GM23338 (cell line): ENCODE data around the gene RAPGEF4. TPM values are rescaled to one million over a fixed set of nuclear protein-coding genes. Genes with fewer than 3 reads are reported as not detected.

Experiments used
- ATAC-seq: fragments of 200-7000 bp; cut with Tn5 transposase; 3 replicates; pipeline ENCODE4 v1.9.1; 2020
- DNase-seq: peaks from one replicate; pipeline ENCODE4 v3.0.0-alpha.2; 2015; ENCODE audit warnings: low spot score
- H2AFZ ChIP-seq: fragments of 200-600 bp; sonication (generic); 2 replicates; pipeline ENCODE4 v1.8.0; 2016; ENCODE audit warnings: antibody characterized with exemption, mild to moderate bottlenecking, moderate library complexity
- H3F3A ChIP-seq: fragments of 200-600 bp; sonication (generic); replicated peaks from 2 replicates; pipeline ENCODE4 v1.8.0; 2017; ENCODE audit warnings: antibody characterized with exemption, mixed run types, low read depth
- H3K27ac ChIP-seq: fragments of 200-600 bp; sonication (generic); 2 replicates; pipeline ENCODE4 v1.6.1; 2016; ENCODE audit warnings: low read depth
- H3K27me3 ChIP-seq: fragments of 200-600 bp; sonication (generic); 2 replicates; pipeline ENCODE4 v1.8.0; 2016; ENCODE audit warnings: mild to moderate bottlenecking, mixed run types, moderate library complexity; ENCODE audit not compliant: insufficient read depth
- H3K36me3 ChIP-seq: fragments of 200-600 bp; sonication (generic); 2 replicates; pipeline ENCODE4 v1.8.0; 2016; ENCODE audit warnings: mild to moderate bottlenecking; ENCODE audit not compliant: insufficient read depth
- H3K4me1 ChIP-seq: fragments of 200-600 bp; sonication (generic); 2 replicates; pipeline ENCODE4 v1.8.0; 2016; ENCODE audit warnings: mild to moderate bottlenecking, moderate library complexity; ENCODE audit not compliant: insufficient read depth
- H3K4me2 ChIP-seq: fragments of 200-600 bp; sonication (generic); 2 replicates; pipeline ENCODE4 v1.7.1; 2017; ENCODE audit warnings: mixed run types
- H3K4me3 ChIP-seq: fragments of 200-600 bp; sonication (generic); 2 replicates; pipeline ENCODE4 v1.6.1; 2016; ENCODE audit warnings: mixed run types
- H3K79me2 ChIP-seq: fragments of 200-600 bp; sonication (generic); replicated peaks from 2 replicates; pipeline ENCODE4 v1.8.0; 2017; ENCODE audit warnings: mild to moderate bottlenecking; ENCODE audit not compliant: insufficient read depth
- H3K9me2 ChIP-seq: fragments of 200-600 bp; sonication (generic); 2 replicates; pipeline ENCODE4 v1.8.0; 2017; ENCODE audit not compliant: insufficient read depth
- H4K20me1 ChIP-seq: fragments of 200-600 bp; sonication (generic); replicated peaks from 2 replicates; pipeline ENCODE4 v1.8.0; 2017; ENCODE audit warnings: mild to moderate bottlenecking; ENCODE audit not compliant: insufficient read depth
- H3K27ac Mint-ChIP-seq: 2 replicates; pipeline ENCODE4 v1.8.0; 2020; ENCODE audit warnings: inconsistent platforms, mild to moderate bottlenecking, moderate library complexity, mixed read lengths
- H3K27me3 Mint-ChIP-seq: 3 replicates; pipeline ENCODE4 v1.8.0; 2022; ENCODE audit warnings: low read depth, mild to moderate bottlenecking, moderate library complexity, mixed read lengths, inconsistent platforms; ENCODE audit not compliant: insufficient read depth, poor library complexity
- H3K36me3 Mint-ChIP-seq: 3 replicates; pipeline ENCODE4 v1.8.0; 2021; ENCODE audit warnings: low read depth, mild to moderate bottlenecking, inconsistent platforms, moderate library complexity, mixed read lengths
- H3K4me1 Mint-ChIP-seq: 3 replicates; pipeline ENCODE4 v1.8.0; 2020; ENCODE audit warnings: mild to moderate bottlenecking, inconsistent platforms, mixed read lengths
- H3K4me3 Mint-ChIP-seq: 3 replicates; pipeline ENCODE4 v1.8.0; 2021; ENCODE audit warnings: moderate library complexity, mild to moderate bottlenecking, inconsistent platforms, mixed read lengths
- H3K9me3 Mint-ChIP-seq: 3 replicates; pipeline ENCODE4 v1.8.0; 2020; ENCODE audit warnings: moderate library complexity, mild to moderate bottlenecking, inconsistent platforms, mixed read lengths
- EZH2phosphoT487 ChIP-seq: fragments of 200-600 bp; sonication (generic); IDR thresholded peaks from one replicate; pipeline ENCODE4 v1.8.1; 2018; ENCODE audit warnings: antibody characterized with exemption; ENCODE audit not compliant: unreplicated experiment
- JUNB ChIP-seq: IDR thresholded peaks from one replicate; pipeline ENCODE4 v1.6.1; 2016; ENCODE audit warnings: antibody characterized with exemption; ENCODE audit not compliant: unreplicated experiment
- NANOG ChIP-seq: IDR thresholded peaks from 2 replicates; pipeline ENCODE4 v1.6.1; 2016; ENCODE audit warnings: antibody characterized with exemption, borderline replicate concordance
- STAT1 ChIP-seq: IDR thresholded peaks from one replicate; pipeline ENCODE4 v1.6.1; 2016; ENCODE audit warnings: antibody characterized with exemption; ENCODE audit not compliant: unreplicated experiment
- ZNF114 ChIP-seq: fragments of 250-450 bp; sonication (Bioruptor Pico); IDR thresholded peaks from 2 replicates; pipeline ENCODE4 v1.5.0; 2020; ENCODE audit warnings: mild to moderate bottlenecking, moderate library complexity
- polyA plus RNA-seq: library from polyadenylated mRNA; unstranded; fragments of >200 nt; fragmentation: Nextera tagmentation; extraction: Ambion mirVana; gene quantifications from 2 replicates; pipeline ENCODE4 v1.2.1, GENCODE V29; 2016
- total RNA-seq: library from RNA; depleted of rRNA; stranded (reverse); fragments of >200 nt; shearing (Covaris generic); gene quantifications from 2 replicates; pipeline ENCODE4 v1.2.3, GENCODE V29; 2014
- TF ChIP-seq, protein P1 (sequence below): fragments of 250-450 bp; sonication (Bioruptor Pico); IDR thresholded peaks from 2 replicates; pipeline ENCODE4 v1.5.0; 2020; ENCODE audit warnings: mild to moderate bottlenecking, moderate library complexity

The RAPGEF4 gene
- total and polyA plus RNA-seq, 2 experiments from 2014 or later: 1.7 to 4.7 TPM

DNA sequence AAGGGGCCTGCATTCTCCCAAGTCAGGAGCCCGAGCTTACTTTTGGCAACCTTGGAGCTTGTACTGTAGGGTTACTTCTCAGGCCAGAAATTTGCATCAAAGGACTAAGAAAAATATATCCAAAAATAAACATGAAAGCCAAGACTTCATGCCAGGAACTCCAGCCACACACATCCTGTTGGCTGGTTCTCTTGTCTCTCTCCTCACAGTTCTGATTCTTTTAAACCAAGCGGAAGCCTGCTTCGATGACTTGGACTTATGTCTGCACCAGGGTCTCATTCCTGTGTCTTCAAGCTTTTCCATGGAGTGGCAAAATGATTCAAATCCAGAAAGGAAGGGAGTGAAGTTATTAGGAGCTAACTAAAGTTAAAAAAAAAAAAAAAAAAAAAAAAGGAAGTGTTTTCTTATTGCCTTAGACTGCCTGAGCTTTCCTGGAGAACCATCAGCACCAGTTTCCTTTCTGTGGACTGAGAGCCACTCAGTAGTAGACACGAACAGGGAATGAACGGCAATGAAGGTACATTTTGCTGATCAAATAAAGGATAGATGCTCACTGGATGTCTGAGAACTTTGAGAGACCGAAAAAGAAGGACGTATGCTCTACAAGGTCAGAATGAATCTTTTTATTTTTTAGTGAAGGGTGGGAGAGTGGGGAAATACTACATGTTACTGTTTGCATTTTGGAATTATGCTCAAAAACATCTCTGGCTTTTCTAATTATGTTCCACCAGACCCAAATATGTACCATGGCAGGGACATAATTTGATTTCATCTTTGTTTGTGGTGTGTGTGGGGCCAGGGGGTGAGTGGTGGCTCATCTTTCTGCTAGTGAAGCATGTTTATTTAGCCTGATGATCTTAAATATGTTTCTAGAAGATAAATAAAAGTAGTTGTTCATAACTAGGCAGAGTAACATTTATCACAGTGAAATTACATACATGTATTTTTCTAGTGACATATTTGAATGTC lies 86.0 kb downstream of the RAPGEF4 start:
- Histone ChIP-seq H3K4me2 (no peak overlapping the region), H3K36me3 (no peaks in the 10 kb centered on the region), H3K79me2 (no peaks in the 10 kb centered on the region), H3K4me1 (no peaks in the 10 kb centered on the region), H3F3A (no peaks in the 10 kb centered on the region), H3K27ac (no peak overlapping the region), H3K4me3 (no peak overlapping the region), H4K20me1 (no peaks in the 10 kb centered on the region), H3K27me3 (no peaks in the 10 kb centered on the region), H3K9me2 (no peaks in the 10 kb centered on the region), H2AFZ (no peak overlapping the region)
- no peaks in the 10 kb centered on the region for H3K4me1 Mint-ChIP-seq
- H3K9me3 Mint-ChIP-seq: no peaks in the 10 kb centered on the region; the same call in 2 of the 3 replicates
- H3K4me3 Mint-ChIP-seq: no peak overlapping the region
- no peaks in the 10 kb centered on the region for H3K36me3 Mint-ChIP-seq
- H3K27me3 Mint-ChIP-seq: peaks cover 3% of the 10 kb centered on the region
- ATAC-seq (no peak), DNase-seq (no peak)
- H3K27ac Mint-ChIP-seq: no peak overlapping the region
- no peak for TF ChIP-seq ZNF114 (CRISPR knock-in tag)
- TF ChIP-seq EZH2phosphoT487: no peak
- TF ChIP-seq JUNB: no peak
- TF ChIP-seq STAT1: no peak
- no peak for TF ChIP-seq NANOG
- TF ChIP-seq, protein P1, sequence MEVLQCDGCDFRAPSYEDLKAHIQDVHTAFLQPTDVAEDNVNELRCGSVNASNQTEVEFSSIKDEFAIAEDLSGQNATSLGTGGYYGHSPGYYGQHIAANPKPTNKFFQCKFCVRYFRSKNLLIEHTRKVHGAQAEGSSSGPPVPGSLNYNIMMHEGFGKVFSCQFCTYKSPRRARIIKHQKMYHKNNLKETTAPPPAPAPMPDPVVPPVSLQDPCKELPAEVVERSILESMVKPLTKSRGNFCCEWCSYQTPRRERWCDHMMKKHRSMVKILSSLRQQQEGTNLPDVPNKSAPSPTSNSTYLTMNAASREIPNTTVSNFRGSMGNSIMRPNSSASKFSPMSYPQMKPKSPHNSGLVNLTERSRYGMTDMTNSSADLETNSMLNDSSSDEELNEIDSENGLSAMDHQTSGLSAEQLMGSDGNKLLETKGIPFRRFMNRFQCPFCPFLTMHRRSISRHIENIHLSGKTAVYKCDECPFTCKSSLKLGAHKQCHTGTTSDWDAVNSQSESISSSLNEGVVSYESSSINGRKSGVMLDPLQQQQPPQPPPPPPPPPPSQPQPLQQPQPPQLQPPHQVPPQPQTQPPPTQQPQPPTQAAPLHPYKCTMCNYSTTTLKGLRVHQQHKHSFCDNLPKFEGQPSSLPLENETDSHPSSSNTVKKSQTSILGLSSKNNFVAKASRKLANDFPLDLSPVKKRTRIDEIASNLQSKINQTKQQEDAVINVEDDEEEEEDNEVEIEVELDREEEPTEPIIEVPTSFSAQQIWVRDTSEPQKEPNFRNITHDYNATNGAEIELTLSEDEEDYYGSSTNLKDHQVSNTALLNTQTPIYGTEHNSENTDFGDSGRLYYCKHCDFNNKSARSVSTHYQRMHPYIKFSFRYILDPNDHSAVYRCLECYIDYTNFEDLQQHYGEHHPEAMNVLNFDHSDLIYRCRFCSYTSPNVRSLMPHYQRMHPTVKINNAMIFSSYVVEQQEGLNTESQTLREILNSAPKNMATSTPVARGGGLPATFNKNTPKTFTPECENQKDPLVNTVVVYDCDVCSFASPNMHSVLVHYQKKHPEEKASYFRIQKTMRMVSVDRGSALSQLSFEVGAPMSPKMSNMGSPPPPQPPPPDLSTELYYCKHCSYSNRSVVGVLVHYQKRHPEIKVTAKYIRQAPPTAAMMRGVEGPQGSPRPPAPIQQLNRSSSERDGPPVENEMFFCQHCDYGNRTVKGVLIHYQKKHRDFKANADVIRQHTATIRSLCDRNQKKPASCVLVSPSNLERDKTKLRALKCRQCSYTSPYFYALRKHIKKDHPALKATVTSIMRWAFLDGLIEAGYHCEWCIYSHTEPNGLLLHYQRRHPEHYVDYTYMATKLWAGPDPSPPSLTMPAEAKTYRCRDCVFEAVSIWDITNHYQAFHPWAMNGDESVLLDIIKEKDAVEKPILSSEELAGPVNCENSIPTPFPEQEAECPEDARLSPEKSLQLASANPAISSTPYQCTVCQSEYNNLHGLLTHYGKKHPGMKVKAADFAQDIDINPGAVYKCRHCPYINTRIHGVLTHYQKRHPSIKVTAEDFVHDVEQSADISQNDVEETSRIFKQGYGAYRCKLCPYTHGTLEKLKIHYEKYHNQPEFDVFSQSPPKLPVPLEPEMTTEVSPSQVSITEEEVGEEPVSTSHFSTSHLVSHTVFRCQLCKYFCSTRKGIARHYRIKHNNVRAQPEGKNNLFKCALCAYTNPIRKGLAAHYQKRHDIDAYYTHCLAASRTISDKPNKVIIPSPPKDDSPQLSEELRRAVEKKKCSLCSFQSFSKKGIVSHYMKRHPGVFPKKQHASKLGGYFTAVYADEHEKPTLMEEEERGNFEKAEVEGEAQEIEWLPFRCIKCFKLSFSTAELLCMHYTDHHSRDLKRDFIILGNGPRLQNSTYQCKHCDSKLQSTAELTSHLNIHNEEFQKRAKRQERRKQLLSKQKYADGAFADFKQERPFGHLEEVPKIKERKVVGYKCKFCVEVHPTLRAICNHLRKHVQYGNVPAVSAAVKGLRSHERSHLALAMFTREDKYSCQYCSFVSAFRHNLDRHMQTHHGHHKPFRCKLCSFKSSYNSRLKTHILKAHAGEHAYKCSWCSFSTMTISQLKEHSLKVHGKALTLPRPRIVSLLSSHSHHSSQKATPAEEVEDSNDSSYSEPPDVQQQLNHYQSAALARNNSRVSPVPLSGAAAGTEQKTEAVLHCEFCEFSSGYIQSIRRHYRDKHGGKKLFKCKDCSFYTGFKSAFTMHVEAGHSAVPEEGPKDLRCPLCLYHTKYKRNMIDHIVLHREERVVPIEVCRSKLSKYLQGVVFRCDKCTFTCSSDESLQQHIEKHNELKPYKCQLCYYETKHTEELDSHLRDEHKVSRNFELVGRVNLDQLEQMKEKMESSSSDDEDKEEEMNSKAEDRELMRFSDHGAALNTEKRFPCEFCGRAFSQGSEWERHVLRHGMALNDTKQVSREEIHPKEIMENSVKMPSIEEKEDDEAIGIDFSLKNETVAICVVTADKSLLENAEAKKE (CRISPR knock-in tag): no peak
